Aorta (tissue), 5 donors: ENCODE data around the gene SIRT5. TPM values are rescaled to one million over a fixed set of nuclear protein-coding genes. Genes with fewer than 3 reads are reported as not detected.

Source experiments
- ATAC-seq: fragments of 200-7000 bp; cut with Tn5 transposase; one replicate; pipeline ENCODE4 v1.9.1; 2022; ENCODE audit warnings: moderate library complexity; ENCODE audit not compliant: low FRiP score
- DNase-seq, 2 donors: peaks; one replicate each; pipeline ENCODE4 v3.0.0-alpha.2; 2020
- H3K27ac ChIP-seq, 2 donors: one replicate each; pipeline ENCODE4 v1.5.1; 2013; ENCODE audit warnings: low read length in 2 of 2, mild to moderate bottlenecking in 2 of 2, moderate library complexity in 2 of 2, control low read depth in 1 of 2, inconsistent platforms in 1 of 2, low read depth in 1 of 2
- H3K27me3 ChIP-seq, 2 donors: one replicate each; pipeline ENCODE4 v1.6.1; 2013; ENCODE audit warnings: control low read depth in 1 of 2, low read length in 1 of 2, mild to moderate bottlenecking in 1 of 2, moderate library complexity in 1 of 2; ENCODE audit not compliant: insufficient read depth in 2 of 2, control insufficient read depth in 1 of 2
- H3K36me3 ChIP-seq, 2 donors: one replicate each; pipeline ENCODE4 v1.6.1; 2013; ENCODE audit warnings: control low read depth in 1 of 2, low read length in 1 of 2, mild to moderate bottlenecking in 1 of 2; ENCODE audit not compliant: insufficient read depth in 2 of 2, control insufficient read depth in 1 of 2
- H3K4me1 ChIP-seq, 2 donors: one replicate each; pipeline ENCODE4 v1.6.1; 2013; ENCODE audit warnings: low read length in 2 of 2, control low read depth in 1 of 2, mild to moderate bottlenecking in 1 of 2, moderate library complexity in 1 of 2; ENCODE audit not compliant: insufficient read depth in 2 of 2, control insufficient read depth in 1 of 2
- H3K4me3 ChIP-seq, 2 donors: one replicate each; pipeline ENCODE4 v1.5.1; 2013; ENCODE audit warnings: low read length in 2 of 2, control low read depth in 1 of 2, mild to moderate bottlenecking in 1 of 2
- H3K9me3 ChIP-seq: one replicate; pipeline ENCODE4 v1.6.1; 2013; ENCODE audit warnings: mild to moderate bottlenecking, low read length; ENCODE audit not compliant: control insufficient read depth
- WGBS, 2 donors: extraction: QIAGEN DNeasy Blood & Tissue Kit; methylation state at CpG; one replicate each; pipeline ENCODE4 v1.1.7; 2013; 5-methylcytosine and 5-hydroxymethylcytosine counted together
- intact Hi-C, 2 donors: fragments of 100-400 bp; cut with DNase I; formaldehyde crosslinking; loops; one replicate each; pipeline versions ENCODE4 v1.14.2 to v1.15.0; 2022
- polyA plus RNA-seq, 2 donors: library from polyadenylated mRNA; stranded (reverse); fragments of 200-250 nt; gene quantifications; one replicate each; pipeline ENCODE4 v1.2.3, GENCODE V29; 2013
- total RNA-seq, 2 donors: library from RNA; stranded (reverse); fragmentation: NEBNext Ultra II Directional; extraction: Animal tissue kit (Norgen Biotek cat#: 25700); gene quantifications; one replicate each; pipeline ENCODE4 v1.2.1, GENCODE V29; 2021
- donor health status: healthy with polysubstance abuse.
- donor health status: Bipolar disorder and iron deficiency.
- donor health status: DM: no; HTN: no; CAD: no.
- donor health status: DM: no; HTN: no; CAD: no.
- donor health status: DM: yes; HTN: yes; CAD: no.

The SIRT5 gene
- total and polyA plus RNA-seq, 4 donors, result 5.0 to 9.8 (median 7.3) TPM

DNA sequence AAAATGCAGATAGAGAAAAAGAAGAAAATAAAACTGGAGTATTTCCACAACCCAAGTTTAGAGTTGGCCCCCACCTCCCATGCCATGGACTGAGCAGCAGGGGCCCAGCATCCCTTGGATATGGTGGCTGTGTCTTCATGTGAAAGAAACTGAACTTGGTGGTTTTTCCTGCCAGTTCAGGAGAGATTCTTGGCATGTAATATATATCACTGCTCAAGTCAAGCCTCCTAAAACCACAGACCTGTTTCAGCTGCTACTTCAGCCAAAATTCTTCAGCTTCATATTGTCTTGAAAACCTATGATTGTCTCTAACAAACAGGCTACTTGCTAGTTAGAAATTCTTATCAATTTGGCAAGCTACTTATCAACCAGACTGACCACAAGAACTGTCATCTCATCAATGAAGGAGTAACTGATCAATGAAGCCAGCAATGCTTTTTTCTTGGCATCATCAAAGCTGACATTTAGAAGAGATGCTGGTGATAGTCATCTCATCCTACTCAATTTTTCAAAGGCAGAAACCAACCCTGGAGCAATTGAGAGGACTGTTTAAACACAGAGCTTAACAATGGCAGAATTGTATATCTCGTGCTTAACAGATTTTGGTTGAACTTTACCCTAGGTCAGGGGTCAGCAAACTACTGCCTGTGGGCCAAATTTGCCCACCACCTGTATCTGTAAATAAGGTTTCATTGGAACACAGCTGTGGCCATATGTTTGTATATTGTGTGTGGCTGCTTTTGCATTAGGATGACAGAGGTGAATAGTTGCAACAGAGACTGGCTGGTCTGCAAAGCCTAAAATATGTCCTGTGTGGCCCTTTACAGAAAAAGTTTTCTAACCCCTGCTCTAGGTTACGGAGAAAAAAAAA, 30.4 kb downstream of the SIRT5 start:
- Histone ChIP-seq H3K36me3 (peaks cover 3 to 4% of the 10 kb centered on the region in 2 donors), H3K27me3 (no peaks in the 10 kb centered on the region)
- ATAC-seq, result no peak

DNA sequence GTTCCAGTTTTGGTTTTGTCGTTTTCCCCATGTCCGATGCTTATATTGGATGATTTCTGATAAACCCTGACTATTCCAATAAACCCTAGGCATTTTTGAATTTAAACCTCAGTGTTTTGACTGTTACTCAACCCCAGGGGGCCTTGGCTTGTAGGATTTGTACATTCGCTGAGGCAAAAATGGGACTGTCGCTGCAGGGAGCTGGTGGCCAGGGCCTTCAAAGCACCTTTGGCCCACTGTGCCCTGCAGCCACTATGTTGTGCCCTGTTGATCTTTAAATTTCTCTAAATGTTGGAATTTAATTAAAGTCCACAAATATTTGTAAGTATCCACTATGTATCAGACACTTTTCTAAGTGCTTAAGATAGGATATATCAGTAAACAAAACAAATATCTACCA, 31.2 kb downstream of the SIRT5 start:
- Histone ChIP-seq H3K36me3 (peaks cover 3 to 4% of the 10 kb centered on the region in 2 donors), H3K9me3 (no peaks in the 10 kb centered on the region)
- intact Hi-C loops, result no loop called here

More for the DNA sequence above, 30.4 kb downstream of the SIRT5 start:
- no peak for DNase-seq
- Histone ChIP-seq H3K9me3 (no peaks in the 10 kb centered on the region), H3K4me1 (no peaks in the 10 kb centered on the region), H3K4me3 (no peak overlapping the region), H3K27ac (no peak overlapping the region)
- intact Hi-C loops, result no loop called here
- 72 to 88% methylated on average over 2 of the region's 2 CpGs for WGBS, 2 donors

DNA sequence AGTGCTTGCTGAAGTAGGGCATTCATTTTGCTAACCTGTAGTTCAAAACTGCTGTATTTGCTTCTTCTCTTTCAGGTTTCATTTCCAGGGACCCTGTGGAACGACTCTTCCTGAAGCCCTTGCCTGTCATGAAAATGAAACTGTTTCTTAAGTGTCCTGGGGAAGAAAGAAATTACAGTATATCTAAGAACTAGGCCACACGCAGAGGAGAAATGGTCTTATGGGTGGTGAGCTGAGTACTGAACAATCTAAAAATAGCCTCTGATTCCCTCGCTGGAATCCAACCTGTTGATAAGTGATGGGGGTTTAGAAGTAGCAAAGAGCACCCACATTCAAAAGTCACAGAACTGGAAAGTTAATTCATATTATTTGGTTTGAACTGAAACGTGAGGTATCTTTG, 37.3 kb downstream of the SIRT5 start:
- Histone ChIP-seq H3K36me3 (no peaks in the 10 kb centered on the region), H3K4me1 (peaks cover 0 to 3% of the 10 kb centered on the region in 2 donors), H3K27me3 (no peaks in the 10 kb centered on the region), H3K9me3 (no peaks in the 10 kb centered on the region), H3K4me3 (no peak overlapping the region), H3K27ac (no peak overlapping the region)
- intact Hi-C loops, result loop anchor here in 1 of 2 donors (10.0 kb wide), 1 partner anchor 153 kb away; no protein-coding TSS in a partner anchor
- 60 to 61% methylated on average over 4 of the region's 4 CpGs for WGBS, 2 donors
- no peak for DNase-seq
- ATAC-seq, result no peak

More for the DNA sequence above, 31.2 kb downstream of the SIRT5 start:
- Histone ChIP-seq H3K4me3 (no peak overlapping the region), H3K27ac (no peak overlapping the region), H3K4me1 (no peaks in the 10 kb centered on the region), H3K27me3 (no peaks in the 10 kb centered on the region)
- DNase-seq (no peak), ATAC-seq (no peak)
- WGBS, 2 donors, result 86 to 92% methylated on average over 4 of the region's 4 CpGs

DNA sequence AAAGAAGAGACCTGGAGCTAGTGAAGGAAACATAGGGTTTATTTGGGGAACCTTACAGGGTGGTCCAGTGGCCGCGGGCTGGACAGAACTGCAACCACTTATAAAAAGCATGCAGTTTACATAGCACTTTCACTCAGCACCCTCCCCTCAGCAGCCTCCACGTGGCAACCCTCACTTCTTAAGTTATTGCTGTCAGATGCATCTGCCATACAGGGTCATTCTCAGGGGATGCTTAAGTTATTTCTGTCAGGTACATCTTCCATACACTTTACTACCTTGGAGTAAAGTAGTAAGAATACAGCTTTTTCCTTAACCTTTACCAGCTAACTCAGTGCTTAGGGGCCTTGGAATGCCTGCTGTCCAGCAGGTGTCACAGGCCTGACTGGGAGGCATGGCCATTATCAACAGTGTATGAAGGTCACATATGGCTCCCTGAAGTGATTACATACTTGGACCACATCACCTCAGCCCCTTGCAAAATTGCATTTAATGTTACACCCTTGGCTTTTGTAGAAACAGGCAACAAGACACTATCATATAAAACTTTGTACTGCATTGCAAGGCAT, 38.7 kb downstream of the SIRT5 start:
- Histone ChIP-seq H3K27ac (no peak overlapping the region), H3K4me1 (peaks cover 0 to 3% of the 10 kb centered on the region in 2 donors), H3K9me3 (no peaks in the 10 kb centered on the region), H3K4me3 (no peak overlapping the region), H3K27me3 (no peaks in the 10 kb centered on the region), H3K36me3 (peaks cover 0 to 3% of the 10 kb centered on the region in 2 donors)
- intact Hi-C loops, result loop anchor here in 1 of 2 donors (10.0 kb wide), 1 partner anchor 152 kb away; no protein-coding TSS in a partner anchor
- WGBS, 2 donors, result 66 to 71% methylated on average over 3 of the region's 3 CpGs
- ATAC-seq (no peak), DNase-seq (no peak)

DNA sequence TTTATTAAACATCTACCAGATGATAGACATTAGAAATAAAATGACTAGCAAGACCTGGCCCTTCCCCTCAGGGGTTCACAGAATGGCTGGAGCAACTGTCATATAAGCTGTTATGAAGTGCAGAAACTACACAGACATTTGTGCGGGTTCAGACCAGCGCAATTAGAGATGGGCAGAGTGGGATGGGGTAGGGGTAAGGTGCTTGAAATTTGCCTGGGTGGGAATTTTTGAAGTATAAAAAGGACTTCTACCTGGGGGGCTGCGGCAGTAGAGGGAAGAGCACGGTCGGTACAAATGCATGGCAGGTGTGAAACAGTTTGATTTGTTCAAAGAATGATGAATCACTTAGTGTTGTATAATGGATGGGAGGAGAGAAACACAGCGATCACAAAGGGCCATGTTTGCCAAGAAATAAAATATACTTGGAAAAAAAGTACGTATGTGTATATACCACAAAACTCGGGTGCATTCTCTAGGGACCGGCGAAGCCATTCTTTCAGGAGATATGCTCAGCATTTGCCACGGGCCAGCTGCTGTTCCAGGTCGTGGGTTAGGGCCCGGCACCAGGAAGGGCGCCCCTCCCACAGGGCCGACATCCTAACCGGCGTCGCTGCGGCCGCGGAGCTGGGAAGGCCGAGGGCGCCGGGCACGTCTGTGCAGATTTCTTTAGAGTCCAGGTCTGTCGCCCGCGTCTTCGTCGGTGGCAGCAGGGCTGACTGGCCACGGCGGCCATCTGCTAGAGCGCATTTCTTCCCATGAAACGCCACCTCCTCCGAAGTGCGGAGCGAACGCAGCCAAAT, 39.9 kb downstream of the SIRT5 start:
- intact Hi-C loops, result loop anchor here in 1 of 2 donors (10.0 kb wide), 1 partner anchor 150 kb away; no protein-coding TSS in a partner anchor
- Histone ChIP-seq H3K36me3 (peaks cover 0 to 3% of the 10 kb centered on the region in 2 donors), H3K27ac (peak overlapping the region in 1 of 2 donors; percentile 29), H3K9me3 (no peaks in the 10 kb centered on the region), H3K27me3 (no peaks in the 10 kb centered on the region), H3K4me1 (peaks cover 0 to 3% of the 10 kb centered on the region in 2 donors), H3K4me3 (peak overlapping the region; percentile 22 to 54)
- DNase-seq (peak in 1 of 2 donors; percentile 86), ATAC-seq (peak; percentile 70)
- 5% methylated on average over 38 of the region's 38 CpGs for WGBS, 2 donors

DNA sequence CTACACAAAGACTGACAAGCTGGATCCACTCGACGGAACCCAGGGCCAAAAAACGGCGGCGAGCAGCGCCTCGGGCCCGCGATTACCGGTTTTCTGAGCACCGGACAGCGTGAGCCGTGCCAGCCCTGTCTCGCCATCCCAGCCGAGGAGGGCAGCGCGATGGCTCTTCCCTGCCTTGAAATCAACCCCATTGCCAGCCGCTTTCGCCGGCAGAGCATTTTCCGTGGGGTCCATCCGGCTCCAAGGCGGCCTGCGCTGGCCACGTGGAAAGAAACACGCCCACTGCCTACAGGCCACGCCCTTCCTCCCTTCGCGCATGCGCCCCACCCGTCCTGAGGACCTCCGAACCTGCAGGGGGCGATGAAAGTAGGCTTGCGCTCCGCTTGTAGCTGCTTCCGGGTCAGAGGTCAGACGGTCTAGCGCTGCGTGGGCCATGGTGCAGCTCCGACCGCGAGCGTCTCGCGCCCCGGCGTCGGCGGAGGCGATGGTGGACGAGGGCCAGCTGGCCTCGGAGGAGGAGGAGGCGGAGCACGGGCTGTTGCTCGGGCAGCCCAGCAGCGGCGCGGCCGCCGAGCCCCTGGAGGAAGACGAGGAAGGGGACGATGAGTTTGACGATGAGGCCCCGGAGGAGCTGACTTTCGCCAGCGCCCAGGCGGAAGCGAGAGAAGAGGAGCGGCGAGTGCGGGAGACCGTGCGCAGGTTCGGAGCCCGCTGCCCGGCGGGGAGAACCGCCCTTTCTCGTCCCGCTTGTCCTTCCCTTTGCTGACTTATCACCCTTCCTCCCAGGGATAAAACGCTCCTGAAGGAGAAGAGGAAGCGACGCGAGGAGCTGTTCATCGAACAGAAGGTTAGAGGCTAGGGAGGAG, 40.8 kb downstream of the SIRT5 start, which contains the start of gene NOL7:
Gene NOL7 (plus strand): TSS at position 410 of the 866 bp plus-strand sequence. CDS start 24 bp downstream, at position 434.
- H3K4me3 ChIP-seq, result peak within 1 kb of the TSS; percentile 55 to 74
- intact Hi-C loops, result loop anchor here (1.0 to 10.0 kb wide), 4 partner anchors 96 to 152 kb away; partner anchors contain the start of gene RANBP9 (in 2 of the 2)
- WGBS, 2 donors, result 0 to 1% methylated on average over 81 to 85 of the region's 85 CpGs

DNA sequence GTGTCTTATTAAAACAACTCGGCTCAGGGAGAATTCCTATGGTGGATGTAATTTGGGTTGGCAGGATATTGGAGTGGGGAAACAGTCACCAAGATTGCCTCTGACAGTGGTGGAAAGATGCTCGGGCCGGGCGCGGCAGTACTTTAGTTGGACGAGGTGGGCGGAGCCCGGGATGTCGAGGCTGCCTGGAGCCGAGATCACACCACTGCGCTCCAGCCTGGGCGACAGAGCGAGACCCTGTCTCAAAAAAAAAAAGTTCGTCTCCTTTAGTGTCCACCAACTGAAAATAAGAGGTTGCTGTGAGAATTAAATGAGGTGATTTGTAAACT, 41.4 kb downstream of the SIRT5 start:
- 0 to 1% methylated on average over 14 of the region's 14 CpGs for WGBS, 2 donors
- Histone ChIP-seq H3K36me3 (peaks cover 0 to 3% of the 10 kb centered on the region in 2 donors), H3K9me3 (no peaks in the 10 kb centered on the region), H3K4me3 (peak overlapping the region; percentile 55 to 74), H3K4me1 (peaks cover 0 to 3% of the 10 kb centered on the region in 2 donors), H3K27ac (peak overlapping the region; percentile 78 to 80), H3K27me3 (no peaks in the 10 kb centered on the region)
- peak; percentile 72 for ATAC-seq
- DNase-seq, result peak; percentile 76 to 87
- intact Hi-C loops, result loop anchor here (1.0 to 10.0 kb wide), 4 partner anchors 96 to 152 kb away; partner anchors contain the start of gene RANBP9 (in 2 of the 2)

More for the DNA sequence above, 40.8 kb downstream of the SIRT5 start, which contains the start of gene NOL7:
- H3K9me3 ChIP-seq, result no peaks in the 10 kb centered on the region
- H3K27me3 ChIP-seq, result no peaks in the 10 kb centered on the region
- H3K4me1 ChIP-seq, result peaks cover 0 to 3% of the 10 kb centered on the region in 2 donors
- H3K27ac ChIP-seq, result peak within 1 kb of the TSS; percentile 78 to 80
- ATAC-seq (peak; percentile 99), DNase-seq (peak; percentile 98 to 99)
- peaks cover 0 to 3% of the 10 kb centered on the region in 2 donors for H3K36me3 ChIP-seq
